Measurements from ENCODE around the gene CRK.

Gene CRK

GRCh38 chr17:1484676-1485422, 28.8 kb upstream of the CRK start:
- Histone ChIP-seq H3K36me3 (ENCODE audit: control insufficient read depth, insufficient read depth, low read length) (peaks cover 27% of the 10 kb centered on the region), H3K27me3 (ENCODE audit: control insufficient read depth, insufficient read depth, low read length) (no peaks in the 10 kb centered on the region), H3K4me3 (ENCODE audit: low read depth, low read length) (peak overlapping the region; percentile 51), H3K9me3 (ENCODE audit: control insufficient read depth, insufficient read depth, low read depth, low read length) (no peaks in the 10 kb centered on the region), H3K9ac (ENCODE audit: low read length) (peak overlapping the region; percentile 73), H3K27ac (ENCODE audit: low read depth, low read length) (peak overlapping the region; percentile 40; the same call in 1 of the 2 replicates), H3K4me1 (ENCODE audit: control insufficient read depth, insufficient read depth, low read length) (peaks cover 21% of the 10 kb centered on the region)

- Histone ChIP-seq H3K4me1 (ENCODE audit: control insufficient read depth, insufficient read depth, low read length) (peaks cover 19% of the 10 kb centered on the region), H3K36me3 (ENCODE audit: control insufficient read depth, insufficient read depth, low read length) (peaks cover 29% of the 10 kb centered on the region), H3K9ac (ENCODE audit: low read length) (no peak overlapping the region), H3K27ac (ENCODE audit: low read depth, low read length) (no peak overlapping the region), H3K27me3 (ENCODE audit: control insufficient read depth, insufficient read depth, low read length) (no peaks in the 10 kb centered on the region), H3K9me3 (ENCODE audit: control insufficient read depth, insufficient read depth, low read depth, low read length) (no peaks in the 10 kb centered on the region), H3K4me3 (ENCODE audit: low read depth, low read length) (0 out of 2 replicates have a peak overlapping the region, but pooled peaks have one; percentile 1)
Observed at GRCh38 chr17:1484060-1484535, 28.1 kb upstream of the CRK start.

GRCh38 chr17:1482680-1483079, 26.6 kb upstream of the CRK start:
- Histone ChIP-seq H3K9ac (ENCODE audit: low read length) (no peak overlapping the region), H3K36me3 (ENCODE audit: control insufficient read depth, insufficient read depth, low read length) (peaks cover 44% of the 10 kb centered on the region), H3K4me3 (ENCODE audit: low read depth, low read length) (no peak overlapping the region), H3K27me3 (ENCODE audit: control insufficient read depth, insufficient read depth, low read length) (no peaks in the 10 kb centered on the region), H3K4me1 (ENCODE audit: control insufficient read depth, insufficient read depth, low read length) (peaks cover 11% of the 10 kb centered on the region; the same call in 1 of the 2 replicates), H3K9me3 (ENCODE audit: control insufficient read depth, insufficient read depth, low read depth, low read length) (no peaks in the 10 kb centered on the region), H3K27ac (ENCODE audit: low read depth, low read length) (no peak overlapping the region)

- no peak overlapping the region for H3K4me3 ChIP-seq (ENCODE audit: low read depth, low read length)
- H3K27ac ChIP-seq (ENCODE audit: low read depth, low read length) = no peak overlapping the region
- H3K27me3 ChIP-seq (ENCODE audit: control insufficient read depth, insufficient read depth, low read length) = no peaks in the 10 kb centered on the region
- peaks cover 50% of the 10 kb centered on the region for H3K36me3 ChIP-seq (ENCODE audit: control insufficient read depth, insufficient read depth, low read length)
- H3K9me3 ChIP-seq (ENCODE audit: control insufficient read depth, insufficient read depth, low read depth, low read length) = no peaks in the 10 kb centered on the region
- H3K4me1 ChIP-seq (ENCODE audit: control insufficient read depth, insufficient read depth, low read length) = peaks cover 7% of the 10 kb centered on the region; the same call in 1 of the 2 replicates
- no peak overlapping the region for H3K9ac ChIP-seq (ENCODE audit: low read length)
Observed at GRCh38 chr17:1481736-1482135, 25.7 kb upstream of the CRK start.

GRCh38 chr17:1480747-1481465, 24.9 kb upstream of the CRK start:
- Histone ChIP-seq H3K9ac (ENCODE audit: low read length) (no peak overlapping the region), H3K36me3 (ENCODE audit: control insufficient read depth, insufficient read depth, low read length) (peaks cover 55% of the 10 kb centered on the region), H3K27ac (ENCODE audit: low read depth, low read length) (no peak overlapping the region), H3K4me3 (ENCODE audit: low read depth, low read length) (no peak overlapping the region), H3K27me3 (ENCODE audit: control insufficient read depth, insufficient read depth, low read length) (no peaks in the 10 kb centered on the region), H3K9me3 (ENCODE audit: control insufficient read depth, insufficient read depth, low read depth, low read length) (no peaks in the 10 kb centered on the region), H3K4me1 (ENCODE audit: control insufficient read depth, insufficient read depth, low read length) (peaks cover 7% of the 10 kb centered on the region; the same call in 1 of the 2 replicates)

- H3K4me3 ChIP-seq (ENCODE audit: low read depth, low read length) = no peak overlapping the region
- no peaks in the 10 kb centered on the region for H3K27me3 ChIP-seq (ENCODE audit: control insufficient read depth, insufficient read depth, low read length)
- H3K36me3 ChIP-seq (ENCODE audit: control insufficient read depth, insufficient read depth, low read length) = peaks cover 67% of the 10 kb centered on the region
Observed at GRCh38 chr17:1478418-1478817, 22.4 kb upstream of the CRK start.

GRCh38 chr17:1475321-1475854, 19.4 kb upstream of the CRK start:
- H3K4me3 ChIP-seq (ENCODE audit: low read depth, low read length) = no peak overlapping the region
- no peak overlapping the region for H3K27ac ChIP-seq (ENCODE audit: low read depth, low read length)
- H3K9ac ChIP-seq (ENCODE audit: low read length) = no peak overlapping the region
- no peaks in the 10 kb centered on the region for H3K27me3 ChIP-seq (ENCODE audit: control insufficient read depth, insufficient read depth, low read length)
- peaks cover 65% of the 10 kb centered on the region for H3K36me3 ChIP-seq (ENCODE audit: control insufficient read depth, insufficient read depth, low read length)
- no peaks in the 10 kb centered on the region for H3K4me1 ChIP-seq (ENCODE audit: control insufficient read depth, insufficient read depth, low read length)
- H3K9me3 ChIP-seq (ENCODE audit: control insufficient read depth, insufficient read depth, low read depth, low read length) = no peaks in the 10 kb centered on the region

More at GRCh38 chr17:1478418-1478817, 22.4 kb upstream of the CRK start:
- Histone ChIP-seq H3K9me3 (ENCODE audit: control insufficient read depth, insufficient read depth, low read depth, low read length) (no peaks in the 10 kb centered on the region), H3K9ac (ENCODE audit: low read length) (no peak overlapping the region), H3K27ac (ENCODE audit: low read depth, low read length) (no peak overlapping the region), H3K4me1 (ENCODE audit: control insufficient read depth, insufficient read depth, low read length) (no peaks in the 10 kb centered on the region)

- Histone ChIP-seq H3K4me3 (ENCODE audit: low read depth, low read length) (no peak overlapping the region), H3K27me3 (ENCODE audit: control insufficient read depth, insufficient read depth, low read length) (no peaks in the 10 kb centered on the region), H3K36me3 (ENCODE audit: control insufficient read depth, insufficient read depth, low read length) (peaks cover 63% of the 10 kb centered on the region), H3K9ac (ENCODE audit: low read length) (no peak overlapping the region), H3K4me1 (ENCODE audit: control insufficient read depth, insufficient read depth, low read length) (no peaks in the 10 kb centered on the region), H3K9me3 (ENCODE audit: control insufficient read depth, insufficient read depth, low read depth, low read length) (no peaks in the 10 kb centered on the region), H3K27ac (ENCODE audit: low read depth, low read length) (no peak overlapping the region)
Observed at GRCh38 chr17:1474402-1475189, 18.6 kb upstream of the CRK start.

GRCh38 chr17:1473841-1474240, 17.8 kb upstream of the CRK start:
- Histone ChIP-seq H3K27me3 (ENCODE audit: control insufficient read depth, insufficient read depth, low read length) (no peaks in the 10 kb centered on the region), H3K9ac (ENCODE audit: low read length) (no peak overlapping the region), H3K27ac (ENCODE audit: low read depth, low read length) (no peak overlapping the region), H3K36me3 (ENCODE audit: control insufficient read depth, insufficient read depth, low read length) (peaks cover 64% of the 10 kb centered on the region), H3K4me3 (ENCODE audit: low read depth, low read length) (no peak overlapping the region), H3K9me3 (ENCODE audit: control insufficient read depth, insufficient read depth, low read depth, low read length) (no peaks in the 10 kb centered on the region), H3K4me1 (ENCODE audit: control insufficient read depth, insufficient read depth, low read length) (0 out of 2 replicates have a peak, but pooled peaks cover 2% of the 10 kb centered on the region)

GRCh38 chr17:1473170-1473569, 17.1 kb upstream of the CRK start:
- H3K9me3 ChIP-seq (ENCODE audit: control insufficient read depth, insufficient read depth, low read depth, low read length) = no peaks in the 10 kb centered on the region
- H3K9ac ChIP-seq (ENCODE audit: low read length) = no peak overlapping the region
- H3K4me1 ChIP-seq (ENCODE audit: control insufficient read depth, insufficient read depth, low read length) = 0 out of 2 replicates have a peak, but pooled peaks cover 4% of the 10 kb centered on the region
- H3K27ac ChIP-seq (ENCODE audit: low read depth, low read length) = no peak overlapping the region
- no peaks in the 10 kb centered on the region for H3K27me3 ChIP-seq (ENCODE audit: control insufficient read depth, insufficient read depth, low read length)
- H3K36me3 ChIP-seq (ENCODE audit: control insufficient read depth, insufficient read depth, low read length) = peaks cover 64% of the 10 kb centered on the region
- H3K4me3 ChIP-seq (ENCODE audit: low read depth, low read length) = no peak overlapping the region
